ENCODE results near the gene ETNPPL. TPM values are rescaled to one million over a fixed set of nuclear protein-coding genes. Genes with fewer than 3 reads are reported as not detected.

The ETNPPL gene
- total RNA-seq: not detected

GRCh38 chr4:108762559-108763225 is at the start of gene ETNPPL:
ETNPPL (minus strand) TSS chr4:108763053; CDS start chr4:108762898, 155 bp downstream.
- Histone ChIP-seq H3K4me1 (ENCODE audit: control insufficient read depth in 1 of 2, low read depth in 2 of 2) (peaks cover 0 to 5% of the 10 kb centered on the region in 2 donors), H3K36me3 (no peaks in the 10 kb centered on the region), H3K9me3 (no peaks in the 10 kb centered on the region), H3K4me3 (peak within 1 kb of the TSS; percentile 70), H3K27ac (no peak within 1 kb of the TSS), H3K27me3 (replicated peaks; ENCODE audit: insufficient read depth) (no peaks in the 10 kb centered on the region)
- peak; percentile 35 for ATAC-seq (ENCODE audit: insufficient number of reproducible peaks, low FRiP score, low read depth)
- no peak for TF ChIP-seq CTCF (IDR thresholded peaks at IDR 0.05)
- DNase-seq (ENCODE audit: low spot score): no peak

- Histone ChIP-seq H3K4me1 (ENCODE audit: control insufficient read depth in 1 of 2, low read depth in 2 of 2) (no peaks in the 10 kb centered on the region), H3K27me3 (replicated peaks; ENCODE audit: insufficient read depth) (no peaks in the 10 kb centered on the region), H3K27ac (no peak overlapping the region), H3K36me3 (no peaks in the 10 kb centered on the region), H3K9me3 (no peaks in the 10 kb centered on the region), H3K4me3 (no peak overlapping the region)
- DNase-seq (ENCODE audit: low spot score) (no peak), ATAC-seq (ENCODE audit: insufficient number of reproducible peaks, low FRiP score, low read depth) (no peak)
- TF ChIP-seq CTCF (IDR thresholded peaks at IDR 0.05): no peak
These were observed 48.6 kb upstream of the ETNPPL start for GRCh38 chr4:108811486-108811885.

GRCh38 chr4:108810087-108810486 is 47.2 kb upstream of the ETNPPL start:
- TF ChIP-seq CTCF (IDR thresholded peaks at IDR 0.05): no peak
- no peak for ATAC-seq (ENCODE audit: insufficient number of reproducible peaks, low FRiP score, low read depth)

GRCh38 chr4:108804648-108805273 is 41.9 kb upstream of the ETNPPL start:
- Histone ChIP-seq H3K4me1 (ENCODE audit: control insufficient read depth in 1 of 2, low read depth in 2 of 2) (no peaks in the 10 kb centered on the region), H3K9me3 (no peaks in the 10 kb centered on the region), H3K27ac (no peak overlapping the region), H3K27me3 (replicated peaks; ENCODE audit: insufficient read depth) (no peaks in the 10 kb centered on the region), H3K36me3 (no peaks in the 10 kb centered on the region), H3K4me3 (no peak overlapping the region)
- no peak for ATAC-seq (ENCODE audit: insufficient number of reproducible peaks, low FRiP score, low read depth)
- TF ChIP-seq CTCF (IDR thresholded peaks at IDR 0.05): no peak
- no peak for DNase-seq (ENCODE audit: low spot score)

More at GRCh38 chr4:108810087-108810486, 47.2 kb upstream of the ETNPPL start:
- no peak for DNase-seq (ENCODE audit: low spot score)
- H3K27me3 ChIP-seq (replicated peaks; ENCODE audit: insufficient read depth): no peaks in the 10 kb centered on the region
- no peaks in the 10 kb centered on the region for H3K4me1 ChIP-seq (ENCODE audit: control insufficient read depth in 1 of 2, low read depth in 2 of 2)
- H3K9me3 ChIP-seq: no peaks in the 10 kb centered on the region
- no peak overlapping the region for H3K4me3 ChIP-seq
- H3K27ac ChIP-seq: no peak overlapping the region
- no peaks in the 10 kb centered on the region for H3K36me3 ChIP-seq

GRCh38 chr4:108799306-108799705 is 36.5 kb upstream of the ETNPPL start:
- no peaks in the 10 kb centered on the region for H3K9me3 ChIP-seq
- DNase-seq (ENCODE audit: low spot score) (no peak), ATAC-seq (ENCODE audit: insufficient number of reproducible peaks, low FRiP score, low read depth) (no peak)
- H3K4me1 ChIP-seq (ENCODE audit: control insufficient read depth in 1 of 2, low read depth in 2 of 2): peaks cover 5 to 12% of the 10 kb centered on the region in 2 donors
- H3K27ac ChIP-seq: no peak overlapping the region
- TF ChIP-seq CTCF (IDR thresholded peaks at IDR 0.05): no peak
- no peaks in the 10 kb centered on the region for H3K36me3 ChIP-seq
- H3K4me3 ChIP-seq: no peak overlapping the region
- no peaks in the 10 kb centered on the region for H3K27me3 ChIP-seq (replicated peaks; ENCODE audit: insufficient read depth)

Data from thoracic aorta (tissue), 2 donors.